Measurements from ENCODE around the gene SNAPC4. TPM values are rescaled to one million over a fixed set of nuclear protein-coding genes. Genes with fewer than 3 reads are reported as not detected.
A peak's percentile ranks its signal among the peaks of the same experiment; 100 is the strongest.

Gene SNAPC4
- total and polyA plus RNA-seq, 9 of the 15 experiments (the other 6 are each of a cell fraction or from before 2014, with no cell fraction given), result 0.21 to 21.8 (median 8.8) TPM

GRCh38 chr9:136409557-136410455, 9.8 kb upstream of the SNAPC4 start (continued):
- no peak for TF ChIP-seq PTTG1 (tag; IDR thresholded peaks at IDR 0.05; ENCODE audit: low read depth)
- TF ChIP-seq MCM3 (IDR thresholded peaks at IDR 0.05), result no peak
- peak in 1 of 2 experiments; percentile 15; a peak in 1 of 4 replicates for TF ChIP-seq TEAD1 (CRISPR knock-in tag; IDR thresholded peaks at IDR 0.05)
- TF ChIP-seq ELK1 (CRISPR knock-in tag; IDR thresholded peaks at IDR 0.05), result no peak; the same call in 1 of the 2 replicates
- TF ChIP-seq ETV1 (tag; conservative IDR thresholded peaks at IDR 0.05; ENCODE audit: low read depth), result no peak
- TF ChIP-seq TFE3 (CRISPR knock-in tag; IDR thresholded peaks at IDR 0.05), result no peak
- no peak for TF ChIP-seq RFX5 (IDR thresholded peaks at IDR 0.05; ENCODE audit: low read depth, low read length)
- TF ChIP-seq RBFOX2 (IDR thresholded peaks at IDR 0.05; ENCODE audit: low read depth, low read length), result peak; percentile 84
- TF ChIP-seq HDAC2 (IDR thresholded peaks at IDR 0.05), result 0 out of 2 replicates have a peak, but pooled peaks have one; percentile 46
- 0 out of 2 replicates have a peak, but pooled peaks have one; percentile 22 for TF ChIP-seq TGIF2 (CRISPR knock-in tag; IDR thresholded peaks at IDR 0.05)
- TF ChIP-seq ZZZ3 (IDR thresholded peaks at IDR 0.05), result no peak
- no peak for TF ChIP-seq ZNF609 (CRISPR knock-in tag; IDR thresholded peaks at IDR 0.05; ENCODE audit: borderline replicate concordance)
- TF ChIP-seq MECOM (CRISPR knock-in tag; IDR thresholded peaks at IDR 0.05), result 0 out of 2 replicates have a peak, but pooled peaks have one; percentile 12
- TF ChIP-seq ZBED1 (IDR thresholded peaks at IDR 0.05), result no peak
- no peak for TF ChIP-seq ZNF830 (CRISPR knock-in tag; IDR thresholded peaks at IDR 0.05)
- TF ChIP-seq GMEB1 (CRISPR knock-in tag; IDR thresholded peaks at IDR 0.05), result no peak
- peak; percentile 17 for TF ChIP-seq RBBP5 (IDR thresholded peaks at IDR 0.05; ENCODE audit: borderline replicate concordance, insufficient read depth, low read length, poor library complexity, severe bottlenecking)
